Inflammatory macrophage (primary cell): Measurements from ENCODE around the gene ORAI3.

ENCODE experiments used
- DNase-seq, 2 donors: peaks; one replicate each; pipeline ENCODE4 v3.0.0-alpha.2; 2020 to 2022

Gene ORAI3

DNA sequence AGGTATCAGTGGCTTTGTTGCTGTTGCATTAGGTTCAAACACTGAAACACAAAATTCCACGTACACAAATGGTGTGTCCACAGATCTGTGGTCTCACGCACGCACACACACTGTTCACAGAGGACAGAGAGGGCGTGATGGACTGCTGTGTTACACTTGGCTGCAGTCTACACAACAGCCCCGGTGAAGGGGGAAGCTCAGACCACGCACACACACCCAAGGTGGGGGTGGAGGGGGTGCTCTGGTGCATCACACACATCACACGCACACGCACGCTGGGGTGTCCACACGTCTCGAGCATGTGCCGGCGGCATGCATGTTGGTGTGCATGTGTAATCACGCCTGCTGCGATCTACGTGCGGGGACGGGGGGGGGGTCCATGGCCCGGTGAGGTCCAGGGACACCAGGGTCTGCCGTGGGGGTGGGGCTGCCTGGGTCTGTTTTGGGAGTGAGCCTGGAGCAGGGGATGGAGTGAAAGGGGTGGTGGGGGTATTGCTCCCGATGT lies 43.5 kb downstream of the ORAI3 start:
- no peak for DNase-seq

DNA sequence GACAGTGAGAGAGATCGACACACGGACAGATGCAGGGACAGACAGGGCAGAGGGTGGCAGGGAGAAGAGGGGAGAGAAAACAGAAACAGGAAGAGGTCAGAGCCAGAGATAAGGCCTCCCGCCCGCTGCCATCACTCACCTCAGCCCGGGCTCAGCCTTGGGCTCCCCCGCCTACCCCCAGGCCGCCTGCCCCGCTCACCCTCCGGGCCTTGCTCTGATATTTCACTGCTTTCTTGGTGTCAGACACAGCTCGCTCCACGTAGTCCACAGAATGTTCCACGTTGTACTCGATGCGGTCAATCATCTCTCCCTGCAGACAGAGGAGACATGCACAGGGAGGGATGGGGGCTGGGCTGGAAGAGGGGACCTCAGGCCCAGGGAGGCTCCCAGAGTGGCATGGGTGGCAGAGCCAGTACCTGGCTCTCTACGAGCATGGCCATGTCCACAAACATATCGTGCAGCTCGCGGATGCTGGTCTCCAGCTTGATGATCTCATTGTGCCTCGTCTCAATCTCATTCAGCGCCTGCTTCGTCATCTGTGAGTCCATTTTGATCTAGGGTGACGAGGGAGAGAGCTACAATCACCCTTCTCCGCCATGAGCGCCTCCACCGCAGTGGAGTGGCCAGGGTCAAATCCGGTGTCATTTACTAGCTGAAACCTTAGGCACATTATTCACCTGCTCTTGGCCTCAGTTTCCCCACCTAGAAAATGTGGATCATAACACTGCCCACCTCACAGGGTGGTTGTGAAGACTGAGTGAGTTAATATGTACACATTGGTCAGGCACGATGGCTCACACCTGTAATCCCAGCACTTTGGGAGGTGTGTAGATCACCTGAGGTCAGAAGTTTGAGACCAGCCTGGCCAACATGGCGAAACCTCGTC lies 44.3 kb downstream of the ORAI3 start:
- DNase-seq: no peak

DNA sequence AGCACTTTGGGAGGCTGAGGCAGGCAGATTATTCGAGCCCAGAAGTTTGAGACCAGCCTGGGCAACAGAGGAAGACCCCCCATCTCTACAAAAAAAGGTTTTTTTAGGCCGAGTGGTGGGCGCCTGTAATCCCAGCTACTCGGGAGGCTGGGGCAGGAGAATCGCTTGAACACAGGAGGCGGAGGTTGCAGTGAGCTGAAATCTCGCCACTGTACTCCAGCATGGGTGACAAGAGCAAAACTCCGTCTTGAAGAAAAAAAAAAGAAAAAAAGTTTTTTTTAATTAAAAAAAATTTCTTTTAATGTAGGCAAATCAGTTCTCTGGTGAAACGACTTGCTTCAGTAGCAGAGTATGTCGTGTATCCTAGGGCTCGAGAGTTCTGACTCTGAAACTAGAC lies 47.1 kb downstream of the ORAI3 start:
- no peak for DNase-seq

- DNase-seq: no peak
These were observed 47.6 kb downstream of the ORAI3 start for GRCh38 chr16:30996324-30996984.

DNA sequence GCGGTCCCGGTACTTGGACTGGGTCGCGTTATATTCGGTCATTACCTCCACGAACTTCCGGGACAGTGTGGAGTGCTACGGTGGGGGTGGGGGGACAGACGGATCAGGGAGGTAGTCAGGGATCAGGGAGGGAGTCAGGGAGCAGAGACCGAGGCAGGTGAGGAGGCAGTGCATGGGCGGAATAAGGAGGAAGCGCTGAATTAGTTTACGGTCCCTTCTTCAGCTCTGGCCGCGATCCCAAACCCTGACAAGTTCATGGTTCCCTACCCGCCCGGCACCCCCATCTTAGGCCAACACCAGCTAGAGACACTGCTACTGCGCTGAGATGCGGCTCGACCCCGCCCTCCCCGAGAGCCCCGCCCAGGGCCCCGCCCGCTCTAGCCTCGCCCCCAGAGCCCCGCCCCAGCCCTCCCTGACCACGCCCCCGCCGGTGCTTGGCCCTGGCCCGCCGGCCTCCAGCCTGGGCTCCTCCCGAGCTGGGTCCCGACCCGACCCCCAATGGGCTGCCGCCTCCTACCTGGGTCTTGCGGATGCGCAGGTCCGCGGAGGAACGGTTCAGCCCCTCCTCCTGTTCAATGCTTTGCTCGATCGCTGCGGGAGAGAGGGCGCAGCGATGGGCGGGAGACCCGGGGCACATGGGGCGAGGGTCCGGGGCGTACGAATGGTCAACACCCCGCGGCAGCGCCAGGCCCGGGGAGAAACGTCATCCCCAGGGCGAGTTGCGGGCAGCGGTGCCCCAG lies 48.3 kb downstream of the ORAI3 start:
- DNase-seq: peak; percentile 79 to 92

DNA sequence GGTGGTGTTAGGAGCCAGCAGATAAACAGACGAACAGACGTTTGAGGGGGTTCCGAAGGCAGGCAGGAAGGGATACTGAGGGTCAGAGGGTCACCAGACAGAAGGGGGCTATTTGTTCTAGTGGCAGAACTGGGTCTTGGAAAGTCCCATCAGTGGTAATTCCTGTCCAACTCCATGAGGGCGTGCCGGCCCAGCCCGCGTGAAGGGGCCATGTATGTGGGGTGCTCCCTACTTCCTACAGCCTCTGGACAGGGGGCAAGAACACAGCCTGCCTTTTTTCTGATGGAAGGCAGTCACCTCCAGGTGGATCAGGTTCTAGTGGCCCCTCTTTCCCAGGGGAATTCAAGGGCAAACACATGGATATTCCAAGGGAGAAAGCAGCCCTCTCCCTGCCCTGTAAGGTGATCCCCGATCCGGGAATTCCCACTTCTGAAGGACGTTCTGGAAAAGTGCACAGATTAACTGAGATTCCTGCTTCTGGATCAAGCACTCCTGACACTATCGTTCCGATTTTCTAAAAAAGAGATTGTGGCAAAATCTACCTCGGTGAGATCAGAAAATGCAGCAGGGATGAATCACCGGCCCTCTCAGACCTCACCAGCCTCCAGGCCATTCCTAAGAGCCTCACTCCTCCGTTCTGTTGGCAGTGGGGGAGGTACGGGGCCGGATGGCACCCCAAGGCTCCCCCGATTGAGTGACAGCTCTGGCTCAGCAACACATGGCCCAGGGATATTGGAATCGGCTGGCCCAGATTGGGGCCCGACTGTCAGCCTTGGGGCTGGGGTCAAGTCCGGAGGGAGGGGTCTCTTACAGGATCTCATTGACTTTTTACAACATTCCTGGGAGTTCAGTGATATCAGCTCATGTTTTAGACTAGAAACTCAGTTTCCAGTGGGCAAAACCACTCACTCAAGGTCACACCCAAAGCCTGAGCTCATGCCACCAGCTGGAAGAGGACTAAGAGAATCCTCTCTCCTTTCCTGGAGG lies 49.1 kb downstream of the ORAI3 start:
- no peak for DNase-seq

DNA sequence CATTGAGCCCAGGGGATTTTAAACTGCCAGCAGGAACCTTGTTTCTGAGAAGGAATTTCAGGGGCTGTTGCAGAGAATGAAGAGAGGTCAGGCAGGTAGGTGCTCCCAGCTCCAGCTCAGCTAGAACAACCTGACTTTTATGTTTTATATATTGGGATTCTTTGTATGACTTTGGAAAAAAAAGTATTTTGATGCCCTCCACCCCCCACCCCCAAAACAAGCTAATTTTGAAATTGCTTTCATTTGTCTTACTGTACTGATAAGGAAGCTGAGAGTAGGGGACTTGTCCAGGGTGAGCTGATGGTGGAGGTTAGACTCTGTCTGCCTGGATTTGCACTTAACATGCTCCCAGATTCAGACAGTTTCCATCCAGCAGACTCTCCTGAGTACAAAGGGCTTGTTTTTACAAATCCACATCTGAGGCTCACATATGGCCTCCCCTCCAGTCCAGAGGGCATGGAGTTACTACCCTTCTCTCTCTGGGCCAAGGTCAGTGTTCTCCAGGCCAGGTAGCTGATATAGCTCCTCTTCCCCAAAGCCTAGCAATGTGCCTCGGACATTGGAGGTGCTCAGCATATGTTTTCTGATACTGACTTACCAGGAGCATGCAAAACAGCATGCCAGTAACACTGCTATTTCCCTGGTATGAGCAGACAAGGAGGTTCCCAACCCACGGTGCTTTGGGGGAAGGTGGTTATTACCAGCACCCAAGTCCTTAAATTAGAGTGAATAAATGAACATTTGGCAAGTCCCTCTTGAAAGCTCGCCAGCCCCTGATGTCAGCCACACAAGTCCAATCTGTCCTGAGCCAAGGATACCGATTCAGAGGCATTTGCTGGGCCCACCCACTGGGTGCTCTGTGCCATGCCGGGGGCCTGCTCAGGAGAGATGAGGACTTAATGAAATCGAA lies 50.2 kb downstream of the ORAI3 start:
- DNase-seq: no peak

GRCh38 chr16:31000671-31001382 lies 52.0 kb downstream of the ORAI3 start:
- DNase-seq: peak in 1 of 2 donors; percentile 23

DNA sequence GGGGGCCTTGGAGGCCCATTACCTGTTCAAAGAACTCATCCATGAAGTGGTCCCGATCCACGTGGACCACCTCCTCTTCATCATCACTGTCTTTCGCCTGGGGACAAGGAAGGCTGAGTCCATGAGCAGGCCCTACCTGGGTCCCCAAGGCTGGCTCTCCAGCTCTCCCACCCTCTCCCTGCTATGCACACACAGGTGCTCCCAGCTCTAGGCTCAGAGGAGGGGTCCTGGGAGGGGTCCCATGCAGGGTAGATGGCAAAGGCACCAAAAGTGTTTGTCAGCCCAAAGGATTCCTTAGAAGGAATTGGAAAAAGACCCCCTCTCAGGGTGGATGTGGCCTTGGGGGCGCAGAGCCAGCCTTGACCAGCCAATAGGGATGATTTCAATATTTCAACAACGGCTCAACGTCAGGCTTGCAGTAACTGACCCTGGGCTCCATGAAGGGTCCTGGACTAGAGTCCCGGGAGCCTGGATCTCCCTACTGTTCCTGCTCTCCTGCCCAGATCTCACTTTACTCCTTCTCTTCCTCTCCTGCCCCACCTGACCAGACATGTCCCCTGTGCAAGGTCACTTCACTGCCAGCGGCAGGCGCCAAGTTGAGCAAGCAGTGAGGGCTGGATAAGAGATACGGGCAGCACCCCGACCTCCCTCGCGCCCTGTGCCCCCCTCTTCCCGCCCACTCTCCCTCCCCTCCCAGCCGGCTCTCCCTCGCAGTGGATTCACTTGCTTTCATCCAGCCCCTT lies 52.8 kb downstream of the ORAI3 start:
- DNase-seq: no peak

DNA sequence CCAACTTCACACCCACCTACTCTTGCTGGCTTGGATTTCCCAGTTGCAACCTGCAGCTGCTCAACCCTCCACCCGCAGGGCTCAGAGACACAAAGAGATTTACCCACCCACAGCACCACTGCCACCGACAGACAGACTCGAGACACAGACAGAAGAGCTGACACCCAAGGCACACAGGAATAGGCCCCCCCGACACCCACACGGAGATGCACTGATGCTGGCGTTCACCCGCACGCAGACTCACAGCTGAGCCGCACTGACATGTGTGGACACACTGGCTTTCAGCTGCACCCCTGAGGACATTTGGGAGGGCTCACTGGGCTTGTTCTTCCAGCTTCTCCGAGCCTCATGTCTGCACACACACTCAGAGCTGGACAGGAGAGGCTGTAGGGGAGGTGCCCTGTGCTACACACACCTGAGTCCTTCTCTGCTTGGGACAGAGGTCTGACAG lies 53.4 kb downstream of the ORAI3 start:
- DNase-seq: no peak

DNA sequence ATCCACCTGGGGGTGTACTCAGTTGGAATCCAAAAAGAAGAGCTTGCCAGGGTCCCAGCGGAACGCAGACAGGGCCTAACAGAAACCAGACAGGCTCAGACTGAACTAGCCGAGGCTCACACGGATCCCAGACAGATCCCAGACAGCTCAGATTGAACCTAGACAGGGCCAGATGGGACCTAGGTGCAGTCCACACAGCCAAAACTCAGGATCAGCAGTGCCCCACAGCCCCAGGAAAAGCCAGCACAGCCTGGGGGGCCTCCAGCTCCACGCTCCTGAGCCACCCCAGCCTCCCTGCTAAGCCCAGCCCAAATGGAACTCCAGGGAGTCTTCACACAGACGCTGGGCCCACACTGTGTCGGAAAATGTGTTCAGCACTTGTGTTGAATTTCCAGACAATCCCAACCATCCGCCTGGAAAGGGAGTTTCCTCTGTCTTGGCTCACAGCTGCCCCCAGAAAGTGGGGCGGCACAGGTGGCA lies 54.0 kb downstream of the ORAI3 start:
- no peak for DNase-seq

GRCh38 chr16:31003744-31004143 lies 54.9 kb downstream of the ORAI3 start:
- no peak for DNase-seq
